Measurements from ENCODE around the gene FAR2.
A peak's percentile ranks its signal among the peaks of the same experiment; 100 is the strongest.

Gene FAR2

DNA sequence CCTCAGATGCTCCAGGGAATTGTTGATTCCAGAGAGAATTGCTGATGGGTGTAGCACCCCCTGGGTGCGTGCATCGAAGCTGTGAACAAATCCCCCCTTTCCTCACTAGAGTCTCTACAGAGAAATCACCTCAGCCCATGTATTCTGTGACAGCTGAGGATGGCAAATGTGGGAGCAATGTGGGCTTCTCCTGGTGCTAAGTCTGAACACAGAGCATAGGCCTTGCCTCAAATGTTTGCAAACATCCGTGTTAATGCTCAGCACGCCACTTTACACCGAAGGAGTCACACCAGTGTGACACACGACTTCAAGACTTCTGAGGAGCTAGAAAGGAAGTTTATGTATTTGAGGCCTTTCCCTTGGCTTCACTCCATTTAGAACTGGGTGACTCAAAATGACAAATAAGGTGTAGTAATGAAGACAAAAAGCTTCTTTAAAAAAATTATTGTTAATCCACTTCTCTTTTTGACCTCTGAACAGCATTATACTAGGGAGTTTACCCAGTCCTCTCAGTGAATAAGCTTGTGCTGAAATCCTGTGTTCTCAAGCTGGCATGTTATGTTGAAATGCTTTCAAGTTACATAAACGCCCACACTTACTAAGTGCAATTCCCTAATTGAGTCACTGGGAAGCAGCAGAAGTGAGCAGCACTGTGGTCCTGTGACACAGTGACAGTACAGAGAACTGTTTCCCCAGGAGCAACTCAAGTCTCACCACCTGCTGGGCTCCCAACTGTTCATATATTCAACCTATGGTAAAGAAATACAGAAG is 92.9 kb downstream of the FAR2 start:
- Histone ChIP-seq H3K27me3 (no peaks in the 10 kb centered on the region), H3K36me3 (no peaks in the 10 kb centered on the region), H3K9me3 (no peaks in the 10 kb centered on the region), H3K4me1 (peaks cover 26% of the 10 kb centered on the region), H3K4me3 (ENCODE audit: low read depth, low read length) (no peak overlapping the region)
- DNase-seq, result peak; percentile 32
- TF ChIP-seq, protein P1, sequence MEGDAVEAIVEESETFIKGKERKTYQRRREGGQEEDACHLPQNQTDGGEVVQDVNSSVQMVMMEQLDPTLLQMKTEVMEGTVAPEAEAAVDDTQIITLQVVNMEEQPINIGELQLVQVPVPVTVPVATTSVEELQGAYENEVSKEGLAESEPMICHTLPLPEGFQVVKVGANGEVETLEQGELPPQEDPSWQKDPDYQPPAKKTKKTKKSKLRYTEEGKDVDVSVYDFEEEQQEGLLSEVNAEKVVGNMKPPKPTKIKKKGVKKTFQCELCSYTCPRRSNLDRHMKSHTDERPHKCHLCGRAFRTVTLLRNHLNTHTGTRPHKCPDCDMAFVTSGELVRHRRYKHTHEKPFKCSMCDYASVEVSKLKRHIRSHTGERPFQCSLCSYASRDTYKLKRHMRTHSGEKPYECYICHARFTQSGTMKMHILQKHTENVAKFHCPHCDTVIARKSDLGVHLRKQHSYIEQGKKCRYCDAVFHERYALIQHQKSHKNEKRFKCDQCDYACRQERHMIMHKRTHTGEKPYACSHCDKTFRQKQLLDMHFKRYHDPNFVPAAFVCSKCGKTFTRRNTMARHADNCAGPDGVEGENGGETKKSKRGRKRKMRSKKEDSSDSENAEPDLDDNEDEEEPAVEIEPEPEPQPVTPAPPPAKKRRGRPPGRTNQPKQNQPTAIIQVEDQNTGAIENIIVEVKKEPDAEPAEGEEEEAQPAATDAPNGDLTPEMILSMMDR (IDR thresholded peaks at IDR 0.05; ENCODE audit: low read depth, low read length), result peak; percentile 23; the same call in 1 of the 2 replicates

GRCh38 chr12:29242921-29243431 is 93.9 kb downstream of the FAR2 start:
- no peak for DNase-seq
- TF ChIP-seq, protein P1 (IDR thresholded peaks at IDR 0.05; ENCODE audit: low read depth, low read length), result no peak

GRCh38 chr12:29244159-29244765 is 95.2 kb downstream of the FAR2 start:
- no peak for DNase-seq
- peaks cover 21% of the 10 kb centered on the region for H3K4me1 ChIP-seq
- TF ChIP-seq, protein P1 (IDR thresholded peaks at IDR 0.05; ENCODE audit: low read depth, low read length), result no peak
- H3K9me3 ChIP-seq, result no peaks in the 10 kb centered on the region
- H3K4me3 ChIP-seq (ENCODE audit: low read depth, low read length), result no peak overlapping the region
- no peaks in the 10 kb centered on the region for H3K27me3 ChIP-seq
- H3K36me3 ChIP-seq, result no peaks in the 10 kb centered on the region

More at GRCh38 chr12:29242921-29243431, 93.9 kb downstream of the FAR2 start:
- H3K9me3 ChIP-seq, result no peaks in the 10 kb centered on the region
- no peak overlapping the region for H3K4me3 ChIP-seq (ENCODE audit: low read depth, low read length)
- no peaks in the 10 kb centered on the region for H3K36me3 ChIP-seq
- peaks cover 26% of the 10 kb centered on the region for H3K4me1 ChIP-seq
- H3K27me3 ChIP-seq, result no peaks in the 10 kb centered on the region

- H3K27me3 ChIP-seq, result no peaks in the 10 kb centered on the region
- DNase-seq, result no peak
- peaks cover 20% of the 10 kb centered on the region for H3K4me1 ChIP-seq
Observed at GRCh38 chr12:29245246-29245645, 96.2 kb downstream of the FAR2 start.

GRCh38 chr12:29249930-29250329 is 100.9 kb downstream of the FAR2 start:
- H3K36me3 ChIP-seq, result no peaks in the 10 kb centered on the region
- TF ChIP-seq, protein P1 (IDR thresholded peaks at IDR 0.05; ENCODE audit: low read depth, low read length), result no peak
- H3K9me3 ChIP-seq, result no peaks in the 10 kb centered on the region
- H3K4me1 ChIP-seq, result peaks cover 13% of the 10 kb centered on the region
- H3K4me3 ChIP-seq (ENCODE audit: low read depth, low read length), result no peak overlapping the region
- DNase-seq, result no peak
- no peaks in the 10 kb centered on the region for H3K27me3 ChIP-seq

More at GRCh38 chr12:29245246-29245645, 96.2 kb downstream of the FAR2 start:
- Histone ChIP-seq H3K36me3 (no peaks in the 10 kb centered on the region), H3K4me3 (ENCODE audit: low read depth, low read length) (no peak overlapping the region), H3K9me3 (no peaks in the 10 kb centered on the region)
- TF ChIP-seq, protein P1 (IDR thresholded peaks at IDR 0.05; ENCODE audit: low read depth, low read length), result no peak
